HepG2 (cell line): Measurements from ENCODE around the gene MARS1. TPM values are rescaled to one million over a fixed set of nuclear protein-coding genes. Genes with fewer than 3 reads are reported as not detected.
A peak's percentile ranks its signal among the peaks of the same experiment; 100 is the strongest.

Experiments
- ARID2 ChIP-seq: sonication (generic); formaldehyde crosslinking; IDR thresholded peaks from 2 replicates; pipeline ENCODE4 v1.8.1; 2022; ENCODE audit warnings: mild to moderate bottlenecking, missing genetic modification reagents, borderline replicate concordance
- ATF7-NPFF ChIP-seq: sonication (generic); formaldehyde crosslinking; IDR thresholded peaks from 2 replicates; pipeline ENCODE4 v1.8.1; 2023; ENCODE audit warnings: mild to moderate bottlenecking, low read depth, missing genetic modification reagents, moderate library complexity
- BHLHE40 ChIP-seq: IDR thresholded peaks from 2 replicates; pipeline ENCODE4 v1.6.1; 2011; ENCODE audit warnings: low read length, improper control_type of control experiment
- HNRNPL ChIP-seq: fragments of 200-400 bp; formaldehyde crosslinking; IDR thresholded peaks from 2 replicates; pipeline ENCODE4 v1.6.1; 2017; ENCODE audit warnings: mild to moderate bottlenecking, low read depth, low read length
- LRRFIP1 ChIP-seq: sonication (generic); formaldehyde crosslinking; conservative IDR thresholded peaks from 2 replicates; pipeline ENCODE4 v1.4.0; 2020; ENCODE audit warnings: missing genetic modification reagents
- MATR3 ChIP-seq: sonication (generic); formaldehyde crosslinking; IDR thresholded peaks from 2 replicates; pipeline ENCODE4 v1.4.0; 2020; ENCODE audit warnings: missing genetic modification reagents
- NBN ChIP-seq: fragments of 450-650 bp; conservative IDR thresholded peaks from 2 replicates; pipeline ENCODE4 v1.6.1; 2017
- NCOA5 ChIP-seq: sonication (generic); formaldehyde crosslinking; IDR thresholded peaks from 2 replicates; pipeline ENCODE4 v1.4.0; 2020; ENCODE audit warnings: missing genetic modification reagents
- NR2C2 ChIP-seq: sonication (generic); formaldehyde crosslinking; IDR thresholded peaks from 2 replicates; pipeline ENCODE4 v1.4.0; 2020; ENCODE audit warnings: missing genetic modification reagents, mild to moderate bottlenecking, moderate library complexity, borderline replicate concordance
- SRSF1 ChIP-seq: fragments of 200-400 bp; formaldehyde crosslinking; optimal IDR thresholded peaks from 2 replicates; pipeline ENCODE3; 2017; ENCODE audit warnings: mild to moderate bottlenecking, low read depth, low read length, moderate library complexity
- SUZ12 ChIP-seq: fragments of 150-350 bp; IDR thresholded peaks from 2 replicates; pipeline ENCODE4 v1.6.1; 2014; ENCODE audit warnings: low read depth, low read length
- TCF12 ChIP-seq, 2 experiments: fragments of 450-650 bp in 1 of 2; sonication (generic) in 1 of 2; formaldehyde crosslinking in 1 of 2; IDR thresholded peaks; 2 replicates each; pipeline versions ENCODE4 v1.6.1 to v1.8.0; 2017 to 2022; ENCODE audit warnings: antibody characterized with exemption in 1 of 2, mild to moderate bottlenecking in 1 of 2, missing genetic modification reagents in 1 of 2, moderate library complexity in 1 of 2
- ZBTB44 ChIP-seq: sonication (generic); formaldehyde crosslinking; IDR thresholded peaks from 2 replicates; pipeline ENCODE4 v1.4.0; 2020; ENCODE audit warnings: missing genetic modification reagents
- ZNF282 ChIP-seq: fragments of 450-650 bp; IDR thresholded peaks from 2 replicates; pipeline ENCODE4 v1.6.1; 2018; ENCODE audit not compliant: partially characterized antibody
- ZNF350 ChIP-seq: sonication (generic); formaldehyde crosslinking; IDR thresholded peaks from 2 replicates; pipeline ENCODE4 v1.4.0; 2020; ENCODE audit warnings: mild to moderate bottlenecking, low read depth, missing genetic modification reagents, borderline replicate concordance
- ZNF570 ChIP-seq: sonication (generic); formaldehyde crosslinking; IDR thresholded peaks from 2 replicates; pipeline ENCODE4 v1.4.0; 2020; ENCODE audit warnings: mild to moderate bottlenecking, missing genetic modification reagents, borderline replicate concordance
- ZSCAN5A ChIP-seq: sonication (generic); formaldehyde crosslinking; IDR thresholded peaks from 2 replicates; pipeline ENCODE4 v1.8.0; 2022; ENCODE audit warnings: mild to moderate bottlenecking, missing genetic modification reagents, borderline replicate concordance
- polyA plus RNA-seq, 8 experiments: library from polyadenylated mRNA; depleted of rRNA in 3 of 8; stranded (reverse) in 7 of 8; unstranded in 1 of 8; fragments of >200 nt; fragmentation: Illumina TruSeq in 4 of 8; extraction: Trizol in 4 of 8; gene quantifications; 2 replicates each; pipeline versions ENCODE4 v1.2.1 to v1.2.3, GENCODE V29; 2011 to 2016; ENCODE audit warnings: low read depth in 4 of 8, missing spikeins in 1 of 8, mixed read lengths in 1 of 8; ENCODE audit not compliant: insufficient read depth in 1 of 8
- total RNA-seq, 5 experiments: library from RNA; depleted of rRNA; stranded (reverse); fragments of >200 nt; fragmentation: Illumina TruSeq; extraction: Trizol; gene quantifications; 2 replicates each; pipeline ENCODE4 v1.2.3, GENCODE V29; 2016; ENCODE audit warnings: low read depth in 1 of 5
- TF ChIP-seq, protein P1 (sequence below): IDR thresholded peaks from 2 replicates; pipeline ENCODE4 v1.6.1; 2016; ENCODE audit warnings: missing biosample characterization, missing genetic modification reagents, low read depth
- TF ChIP-seq, protein P2 (sequence below): sonication (generic); formaldehyde crosslinking; IDR thresholded peaks from 2 replicates; pipeline ENCODE4 v1.5.1; 2020; ENCODE audit warnings: missing genetic modification reagents, mild to moderate bottlenecking, borderline replicate concordance

Gene MARS1
- total and polyA plus RNA-seq, 2 of the 13 experiments (the other 11 are each of a cell fraction or from before 2014, with no cell fraction given) = 115 to 181 TPM

DNA sequence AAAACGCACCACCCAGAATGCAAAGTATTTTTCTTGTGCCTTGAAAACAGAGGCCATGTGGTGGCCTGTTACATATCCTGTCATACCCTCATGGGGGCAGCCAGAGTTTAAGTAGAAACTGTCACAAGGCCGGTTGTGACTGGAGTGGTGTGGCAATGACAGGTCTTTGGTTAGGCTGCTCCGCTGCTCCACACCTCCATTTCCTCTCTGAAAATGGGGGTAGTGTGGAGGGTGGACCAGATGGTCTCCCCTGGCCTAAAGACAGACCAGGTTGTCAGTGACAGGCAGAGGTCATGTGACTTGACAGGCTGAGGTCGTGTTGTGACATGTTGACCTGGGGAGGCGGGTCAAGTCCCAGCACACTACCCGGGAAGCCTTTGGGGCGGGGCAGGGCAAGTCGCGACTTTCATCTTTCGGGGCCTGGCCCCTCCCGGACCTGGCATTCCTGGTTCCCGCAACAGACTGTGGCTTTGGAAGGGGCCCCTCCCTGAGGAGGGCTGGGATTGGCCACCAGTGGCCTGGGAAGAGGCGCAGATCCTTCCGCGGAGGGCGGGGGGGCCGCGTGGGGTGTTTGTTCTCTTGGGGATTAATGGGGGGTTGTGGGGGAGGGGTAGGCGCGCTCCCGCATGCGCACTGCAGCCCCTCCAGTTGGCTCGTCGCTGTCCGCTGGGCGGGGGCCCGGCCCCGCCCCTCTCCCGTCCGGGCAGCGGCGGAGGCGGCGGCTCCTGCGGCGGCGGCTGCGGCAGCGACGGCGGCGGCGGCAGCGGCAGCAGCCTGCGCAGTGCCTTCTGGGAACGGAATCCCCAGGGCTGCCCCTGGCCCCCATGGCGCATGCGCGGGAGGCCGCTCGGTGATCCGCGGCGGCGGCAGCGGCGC is 34.4 kb downstream of the MARS1 start, which contains the start of gene MBD6 (continued):
- TF ChIP-seq, protein P1, sequence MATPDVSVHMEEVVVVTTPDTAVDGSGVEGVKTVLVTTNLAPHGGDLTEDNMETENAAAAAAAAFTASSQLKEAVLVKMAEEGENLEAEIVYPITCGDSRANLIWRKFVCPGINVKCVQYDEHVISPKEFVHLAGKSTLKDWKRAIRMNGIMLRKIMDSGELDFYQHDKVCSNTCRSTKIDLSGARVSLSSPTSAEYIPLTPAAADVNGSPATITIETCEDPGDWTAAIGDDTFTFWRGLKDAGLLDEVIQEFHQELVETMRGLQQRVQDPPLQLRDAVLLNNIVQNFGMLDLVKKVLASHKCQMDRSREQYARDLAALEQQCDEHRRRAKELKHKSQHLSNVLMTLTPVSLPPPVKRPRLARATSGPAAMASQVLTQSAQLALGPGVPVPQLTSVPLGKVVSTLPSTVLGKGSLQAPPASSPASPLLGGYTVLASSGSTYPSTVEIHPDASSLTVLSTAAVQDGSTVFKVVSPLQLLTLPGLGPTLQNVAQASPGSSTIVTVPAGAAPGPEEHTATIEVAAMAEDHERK (CRISPR knock-in tag) = no peak
- no peak for TF ChIP-seq HNRNPL
- peak; percentile 64 for TF ChIP-seq SRSF1
- no peak; the same call in 1 of the 2 replicates for TF ChIP-seq ATF7-NPFF
- no peak for TF ChIP-seq ZBTB44
- no peak for TF ChIP-seq NCOA5
- TF ChIP-seq MATR3 (CRISPR knock-in tag) = no peak
- TF ChIP-seq ZNF570 = no peak
- no peak for TF ChIP-seq ZSCAN5A (CRISPR knock-in tag)
- no peak for TF ChIP-seq NBN
- TF ChIP-seq, protein P2, sequence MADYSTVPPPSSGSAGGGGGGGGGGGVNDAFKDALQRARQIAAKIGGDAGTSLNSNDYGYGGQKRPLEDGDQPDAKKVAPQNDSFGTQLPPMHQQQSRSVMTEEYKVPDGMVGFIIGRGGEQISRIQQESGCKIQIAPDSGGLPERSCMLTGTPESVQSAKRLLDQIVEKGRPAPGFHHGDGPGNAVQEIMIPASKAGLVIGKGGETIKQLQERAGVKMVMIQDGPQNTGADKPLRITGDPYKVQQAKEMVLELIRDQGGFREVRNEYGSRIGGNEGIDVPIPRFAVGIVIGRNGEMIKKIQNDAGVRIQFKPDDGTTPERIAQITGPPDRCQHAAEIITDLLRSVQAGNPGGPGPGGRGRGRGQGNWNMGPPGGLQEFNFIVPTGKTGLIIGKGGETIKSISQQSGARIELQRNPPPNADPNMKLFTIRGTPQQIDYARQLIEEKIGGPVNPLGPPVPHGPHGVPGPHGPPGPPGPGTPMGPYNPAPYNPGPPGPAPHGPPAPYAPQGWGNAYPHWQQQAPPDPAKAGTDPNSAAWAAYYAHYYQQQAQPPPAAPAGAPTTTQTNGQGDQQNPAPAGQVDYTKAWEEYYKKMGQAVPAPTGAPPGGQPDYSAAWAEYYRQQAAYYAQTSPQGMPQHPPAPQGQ = no peak
- TF ChIP-seq TCF12 (IDR thresholded peaks at IDR 0.05) = no peak
- peak; percentile 42; the same call in 1 of the 2 replicates for TF ChIP-seq TCF12 (CRISPR knock-in tag; IDR thresholded peaks at IDR 0.05)
- TF ChIP-seq SUZ12 = no peak
- no peak for TF ChIP-seq LRRFIP1
- TF ChIP-seq NR2C2 (CRISPR knock-in tag) = peak; percentile 90
- no peak for TF ChIP-seq ZNF282
- no peak for TF ChIP-seq ARID2 (CRISPR knock-in tag)
- TF ChIP-seq ZNF350 (CRISPR knock-in tag) = peak; percentile 56; the same call in 1 of the 2 replicates
- TF ChIP-seq BHLHE40 = peak; percentile 83
